EH (cell line): ENCODE data around the gene SNRK.
A peak's percentile ranks its signal among the peaks of the same experiment; 100 is the strongest.

Experiments used
- DNase-seq: peaks from one replicate; pipeline ENCODE4 v3.0.0-alpha.2; 2015; ENCODE audit warnings: low read depth

SNRK gene

GRCh38 chr3:43372007-43372740 lies 85.8 kb downstream of the SNRK start:
- no peak for DNase-seq

GRCh38 chr3:43372809-43373559 lies 86.6 kb downstream of the SNRK start:
- no peak for DNase-seq

- peak; percentile 32 for DNase-seq
Observed at GRCh38 chr3:43373560-43373928, 87.2 kb downstream of the SNRK start.

- peak; percentile 47 for DNase-seq
Observed at GRCh38 chr3:43378066-43378935, 92.0 kb downstream of the SNRK start.

GRCh38 chr3:43379343-43379742 lies 93.0 kb downstream of the SNRK start:
- peak; percentile 91 for DNase-seq

GRCh38 chr3:43388175-43388574 lies 101.8 kb downstream of the SNRK start:
- DNase-seq: no peak

- no peak for DNase-seq
Observed at GRCh38 chr3:43388915-43389314, 102.6 kb downstream of the SNRK start.

- DNase-seq: peak; percentile 63
Observed at GRCh38 chr3:43389388-43390254, 103.3 kb downstream of the SNRK start.

GRCh38 chr3:43390255-43390588 lies 103.9 kb downstream of the SNRK start:
- DNase-seq: no peak

- DNase-seq: no peak
Observed at GRCh38 chr3:43391621-43392020, 105.3 kb downstream of the SNRK start.

- peak; percentile 89 for DNase-seq
Observed at GRCh38 chr3:43394041-43394554, 107.8 kb downstream of the SNRK start.

- DNase-seq: no peak
Observed at GRCh38 chr3:43399034-43399433, 112.7 kb downstream of the SNRK start.

GRCh38 chr3:43400167-43400566 lies 113.8 kb downstream of the SNRK start:
- DNase-seq: no peak
